GM19328 (cell line): ENCODE results near the gene THEM5.

ENCODE experiments used
- ATAC-seq: cut with Tn5 transposase; IDR thresholded peaks from one replicate; pipeline ENCODE4 v1.9.1; 2021; ENCODE audit warnings: mild to moderate bottlenecking, moderate library complexity; ENCODE audit not compliant: unreplicated experiment

Gene THEM5

DNA sequence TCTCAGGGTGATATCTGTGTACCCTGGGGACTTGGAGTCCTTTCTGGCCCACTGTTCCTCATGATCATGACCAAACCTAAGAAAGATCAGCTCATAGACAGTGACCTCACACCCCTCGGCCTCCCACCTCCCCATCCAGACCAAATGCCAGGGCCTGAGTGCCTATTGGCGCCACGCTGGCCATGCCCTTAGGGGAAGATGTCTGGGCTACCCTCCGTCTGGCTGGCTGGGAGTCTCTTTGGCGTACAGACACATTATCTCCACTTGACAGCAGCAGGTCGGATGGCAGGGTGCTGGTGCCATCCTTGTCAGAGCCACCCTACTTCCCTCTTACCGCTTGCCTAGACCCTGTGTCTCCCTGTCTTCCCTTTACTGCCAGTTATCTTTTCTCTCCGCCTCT lies 30.3 kb downstream of the THEM5 start:
- no peak for ATAC-seq

DNA sequence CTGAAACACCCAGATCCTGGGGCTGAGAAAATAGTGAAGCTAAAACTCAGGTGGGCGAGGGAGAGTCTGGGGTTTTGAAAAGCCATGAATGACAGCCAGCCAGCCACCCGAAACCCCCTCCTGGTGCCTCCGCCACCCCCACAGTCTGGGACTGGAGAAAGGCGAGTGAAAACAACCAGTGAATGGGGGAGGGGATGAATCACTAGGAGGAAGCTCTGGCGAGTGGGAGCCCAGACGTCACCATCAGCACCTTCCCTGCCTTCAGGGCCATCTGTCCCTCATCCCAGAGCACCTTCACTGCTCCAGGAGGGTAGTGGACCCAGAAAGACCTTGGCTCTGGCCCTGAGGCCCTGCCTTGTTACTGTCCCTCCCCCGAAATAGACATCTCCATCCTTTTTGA lies 31.1 kb downstream of the THEM5 start:
- no peak for ATAC-seq

DNA sequence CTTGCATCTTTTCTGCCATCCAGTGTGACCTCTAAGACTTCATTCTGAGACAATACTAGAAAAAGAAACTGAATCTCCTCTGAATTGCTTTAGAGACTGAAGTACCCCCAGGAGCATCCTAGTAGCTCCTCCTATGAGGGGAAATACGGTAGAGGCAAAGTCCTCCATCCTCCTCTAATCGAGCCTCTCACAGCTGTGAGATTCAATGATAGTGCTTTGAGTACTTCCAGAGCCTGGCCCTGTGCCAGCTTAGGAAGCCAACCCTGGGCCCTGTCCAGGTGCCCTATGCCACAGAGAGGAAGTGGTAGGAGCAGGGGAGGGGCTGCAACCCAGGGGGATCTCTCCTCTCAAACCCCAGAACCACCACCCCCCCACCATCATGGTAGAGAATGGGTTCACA lies 32.6 kb downstream of the THEM5 start:
- no peak for ATAC-seq

DNA sequence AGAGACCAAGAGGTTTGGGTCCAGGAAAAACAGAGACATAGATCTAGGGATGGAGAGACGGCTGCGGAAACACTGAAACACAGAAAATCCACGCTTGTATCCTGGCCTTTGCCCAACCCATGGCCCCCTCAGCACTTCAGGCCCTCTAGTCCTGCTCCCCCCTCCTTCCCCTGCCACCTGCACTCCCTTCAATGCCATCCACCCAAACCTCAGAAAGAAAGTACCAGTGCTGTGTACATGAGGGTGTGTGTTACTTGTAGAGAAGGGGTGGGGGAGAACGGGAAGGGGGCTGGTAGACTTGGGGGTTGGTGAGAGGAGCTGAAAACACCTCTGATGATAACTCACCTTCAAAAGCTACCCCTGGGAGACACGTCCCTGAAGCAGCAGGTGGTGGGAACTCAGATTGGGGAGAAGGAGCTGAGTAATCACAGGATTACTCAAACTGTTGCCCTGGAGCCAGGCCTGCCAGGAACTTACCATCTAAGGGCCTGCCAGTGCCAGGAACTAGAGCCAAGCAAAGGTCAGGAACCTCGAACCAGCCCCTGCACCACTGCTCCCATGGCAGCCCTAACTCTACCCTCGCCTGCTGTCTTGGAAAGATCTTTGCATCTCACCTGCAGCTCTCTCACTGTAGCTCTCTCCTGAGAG lies 33.4 kb downstream of the THEM5 start:
- no peak for ATAC-seq

DNA sequence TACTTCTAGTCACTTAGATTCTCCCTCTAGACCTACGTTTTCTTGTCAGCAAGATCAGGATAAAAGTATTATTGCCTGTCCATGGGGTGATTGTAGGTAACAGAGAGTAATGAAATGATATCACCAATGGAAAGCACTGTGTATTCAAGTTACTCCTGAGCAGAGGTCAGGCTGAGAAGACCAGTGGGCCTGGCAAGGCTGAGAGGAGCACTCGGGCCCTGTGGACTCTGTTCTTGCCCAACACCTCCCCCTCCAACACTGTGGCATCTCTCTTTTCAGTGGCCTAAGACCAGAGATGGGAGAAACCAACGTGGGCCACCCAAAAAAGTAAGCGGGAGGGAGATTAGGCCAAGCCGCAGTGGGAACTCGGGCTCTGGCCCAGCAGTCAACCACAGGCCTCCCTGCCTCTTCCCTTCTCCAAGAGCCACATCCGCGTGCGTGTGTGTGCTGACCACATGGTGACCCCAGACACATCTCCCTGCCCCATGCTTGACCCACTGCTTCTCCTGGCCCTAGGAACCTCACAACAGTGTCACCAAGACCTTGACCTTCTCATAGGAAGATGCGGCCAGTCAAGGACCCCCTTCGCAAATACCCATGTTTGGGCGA lies 34.2 kb downstream of the THEM5 start:
- no peak for ATAC-seq

DNA sequence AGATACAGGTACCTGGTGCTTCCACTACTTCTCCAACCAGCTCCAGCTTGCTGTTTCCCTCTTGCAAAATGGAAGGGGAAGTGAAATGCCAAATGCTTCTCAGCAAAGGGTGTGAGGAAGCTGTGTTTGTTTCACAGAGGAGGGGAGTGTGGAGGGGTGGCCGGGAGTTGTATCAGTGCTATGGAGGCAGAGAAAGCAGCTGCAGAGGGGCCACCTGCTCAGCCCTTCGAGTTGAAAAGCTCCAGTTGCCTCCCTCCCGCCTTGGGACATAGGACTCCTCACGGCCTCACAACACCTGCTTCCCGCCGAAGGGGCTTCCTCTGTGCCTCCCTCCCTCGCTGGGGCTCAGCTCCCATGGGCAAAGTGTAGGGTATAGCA lies 36.2 kb downstream of the THEM5 start:
- ATAC-seq = no peak

DNA sequence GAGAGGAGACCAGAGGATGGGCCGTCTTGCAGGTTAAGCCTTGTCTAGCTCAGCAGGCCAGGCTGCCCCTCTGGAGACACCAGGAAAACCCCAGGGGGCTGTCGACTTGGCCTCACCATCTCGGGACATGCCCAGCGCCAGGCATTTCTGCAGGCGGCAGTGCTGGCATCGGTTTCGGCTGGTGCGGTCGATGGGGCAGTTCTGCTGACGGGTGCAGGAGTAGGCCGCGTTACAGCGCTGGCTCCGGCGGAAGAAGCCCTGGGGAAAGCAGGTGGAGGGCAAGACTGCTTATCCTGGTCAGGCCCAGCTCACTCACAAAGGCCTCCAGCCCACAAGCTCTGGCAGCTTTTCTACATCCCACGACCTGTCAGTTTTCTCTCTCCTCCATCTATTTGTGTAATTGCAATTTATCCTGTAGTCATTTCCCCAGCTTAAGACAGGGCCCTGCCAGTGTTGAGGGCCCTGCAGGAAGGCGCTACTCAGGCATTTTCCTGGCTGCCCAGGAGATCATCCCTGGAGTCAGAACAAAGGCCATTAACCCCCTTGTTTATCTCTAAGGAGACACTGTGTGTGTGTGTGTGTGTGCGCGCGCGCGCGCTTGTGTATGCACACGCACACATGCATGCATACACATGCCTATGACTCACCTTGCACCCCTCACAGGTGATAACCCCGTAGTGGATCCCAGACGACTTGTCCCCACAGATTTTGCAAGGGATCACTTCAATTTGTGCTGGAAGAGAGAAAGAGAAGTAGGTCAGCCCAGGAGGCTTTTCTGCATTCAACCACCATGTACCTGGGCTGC lies 36.8 kb downstream of the THEM5 start:
- ATAC-seq = no peak

DNA sequence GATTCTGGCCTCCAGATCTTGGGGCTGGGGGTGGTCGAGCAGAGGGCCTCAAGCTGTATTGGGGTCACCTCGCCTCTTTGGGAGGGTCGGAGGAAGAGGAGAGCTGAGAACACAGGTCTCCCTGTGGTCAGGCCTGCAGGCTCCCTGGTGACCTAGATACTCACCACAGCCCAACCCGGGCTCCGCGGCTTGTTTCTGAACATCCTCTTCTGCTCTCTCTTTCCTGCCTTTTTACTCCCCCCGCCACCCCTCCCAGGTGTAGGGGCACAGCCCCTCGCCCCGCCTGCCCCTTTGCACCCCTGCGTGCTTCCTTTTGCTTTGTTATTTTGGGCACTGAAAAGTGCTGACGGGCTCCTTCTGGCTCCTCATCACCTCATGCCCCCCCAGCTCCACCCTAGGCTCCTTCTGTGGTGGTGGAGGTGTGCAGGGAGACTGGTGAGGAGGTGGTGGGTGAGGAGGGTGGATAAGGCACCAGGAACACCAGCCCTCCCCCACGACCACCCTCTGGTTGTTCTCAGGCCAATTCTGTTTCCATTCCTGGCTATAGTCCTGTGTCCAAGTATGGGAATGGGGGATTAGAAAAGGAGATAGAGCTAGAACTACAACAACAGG lies 37.7 kb downstream of the THEM5 start:
- ATAC-seq = no peak

DNA sequence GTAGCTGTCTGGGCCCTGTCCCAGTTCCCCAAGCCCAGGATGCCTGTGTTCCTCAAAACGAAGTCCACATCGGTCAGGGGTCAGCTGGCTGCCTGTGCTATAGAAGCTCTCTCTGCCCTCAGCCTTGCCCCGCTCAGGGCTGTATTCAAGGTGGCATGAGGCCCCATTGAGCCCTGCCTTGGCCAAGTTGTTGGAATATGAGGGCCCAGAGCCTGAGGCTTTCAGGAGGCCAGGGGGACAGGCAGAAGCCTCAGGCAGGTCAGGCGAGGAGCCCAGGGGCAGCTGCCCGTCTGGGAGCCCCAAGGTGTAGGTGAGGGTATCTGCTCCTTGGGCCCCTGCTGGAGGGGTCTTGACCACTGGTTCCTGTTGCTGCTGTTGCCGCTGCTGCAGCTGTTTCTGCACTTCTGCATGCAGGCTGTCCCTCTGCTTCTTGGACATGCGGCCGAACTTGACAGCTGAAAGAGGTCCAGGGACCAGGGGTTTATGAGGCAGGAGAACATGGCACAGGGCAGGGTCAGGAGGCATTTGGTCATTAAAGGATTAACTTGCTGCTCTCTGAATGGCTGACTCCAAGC lies 38.5 kb downstream of the THEM5 start:
- ATAC-seq = no peak

DNA sequence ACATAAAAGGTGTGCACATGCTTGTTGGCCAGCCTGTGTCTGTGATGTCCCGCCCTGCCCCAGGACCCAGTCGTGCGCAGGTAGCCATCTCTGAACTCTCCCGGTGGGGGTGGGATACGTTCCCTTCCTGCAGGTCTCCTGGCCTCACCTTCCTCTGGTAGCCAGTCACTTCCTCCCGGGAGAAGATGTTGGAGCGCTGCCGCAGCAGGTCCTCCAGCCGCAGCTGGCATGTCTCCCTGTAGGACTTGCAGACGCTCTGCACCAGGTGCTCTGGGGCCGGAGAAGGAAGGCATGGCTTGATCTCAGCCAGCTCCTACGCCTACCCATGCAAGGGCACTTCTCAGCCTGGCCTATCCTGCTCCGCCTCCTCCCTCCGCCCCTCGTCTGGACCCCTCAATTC lies 39.1 kb downstream of the THEM5 start:
- no peak for ATAC-seq

DNA sequence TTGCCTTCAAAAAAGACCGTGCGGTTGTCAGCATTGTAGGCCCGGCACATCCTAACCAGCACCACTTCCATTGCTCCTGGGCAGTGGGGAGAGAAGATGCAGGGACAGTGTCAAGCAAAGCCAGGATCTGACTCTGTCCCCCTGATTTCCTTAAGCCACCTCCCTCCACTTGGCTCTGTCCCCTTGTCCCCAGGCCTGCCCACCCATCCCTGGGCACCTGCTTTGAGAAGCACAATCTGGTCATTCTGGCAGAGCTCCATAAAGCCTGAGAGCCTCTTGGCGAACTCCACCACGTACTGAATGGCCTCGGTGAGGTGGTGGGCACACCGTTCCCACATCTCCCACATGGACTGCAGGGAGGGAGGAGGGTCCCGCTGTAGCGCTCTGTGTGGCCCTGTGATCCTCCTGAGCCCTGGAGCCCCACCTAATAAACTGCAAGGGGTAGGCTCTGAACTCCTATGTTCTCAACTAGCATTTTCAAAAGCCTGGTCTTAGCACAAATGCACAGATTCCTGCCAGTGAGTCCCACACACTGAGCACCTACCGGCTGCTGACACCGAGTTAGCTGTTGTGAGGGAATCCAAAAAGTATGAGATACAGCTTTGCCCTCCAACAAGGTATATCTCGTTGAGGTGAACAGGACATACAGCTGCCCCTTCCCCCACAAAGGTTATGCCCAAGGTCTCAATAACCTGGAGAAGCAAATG lies 40.1 kb downstream of the THEM5 start:
- ATAC-seq = no peak

DNA sequence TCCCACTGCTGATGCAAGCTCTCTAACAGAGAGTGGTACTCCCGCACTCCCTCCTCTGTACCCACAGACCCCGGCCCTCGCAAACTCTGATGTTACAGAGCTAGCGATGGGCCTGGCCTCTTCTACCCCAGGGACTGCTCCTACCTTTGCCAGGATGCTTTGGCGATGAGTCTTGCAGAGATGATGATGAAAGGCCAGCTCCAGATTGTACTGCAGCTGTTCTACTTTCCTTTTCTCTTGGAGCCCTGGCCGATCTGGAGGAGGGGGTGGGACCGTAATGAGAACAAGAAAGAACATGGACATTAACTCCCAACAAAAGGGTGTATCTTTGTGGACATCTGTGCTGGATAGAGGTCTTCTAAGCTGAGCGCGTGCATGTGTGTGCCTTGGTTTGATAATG lies 42.3 kb downstream of the THEM5 start:
- ATAC-seq = no peak

DNA sequence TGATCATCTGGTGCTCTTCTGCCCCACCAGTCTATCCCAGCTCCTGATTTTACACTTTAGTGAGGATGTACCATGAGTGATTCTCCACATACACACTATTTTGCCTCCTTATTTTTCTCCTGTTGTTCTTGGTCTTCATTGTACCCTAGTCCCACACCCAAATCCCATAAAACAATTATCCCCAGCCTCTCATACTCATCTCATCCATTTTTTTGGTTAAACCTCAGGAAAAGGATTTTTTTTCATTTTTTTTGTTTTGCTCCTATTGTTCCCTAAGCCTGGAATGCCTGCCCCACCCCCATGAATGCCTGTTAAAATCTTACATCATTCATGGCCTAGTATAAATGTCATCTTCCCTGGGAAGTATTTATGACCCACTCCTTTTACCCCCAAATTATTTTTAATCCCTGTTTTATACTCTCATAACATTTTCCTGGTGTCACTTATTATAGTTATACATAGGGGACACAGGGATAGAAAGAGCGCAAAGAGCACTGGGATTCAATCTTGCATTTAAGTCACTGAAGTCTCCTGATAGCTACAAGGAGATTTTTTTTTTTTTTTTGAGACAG lies 43.4 kb downstream of the THEM5 start:
- no peak for ATAC-seq

DNA sequence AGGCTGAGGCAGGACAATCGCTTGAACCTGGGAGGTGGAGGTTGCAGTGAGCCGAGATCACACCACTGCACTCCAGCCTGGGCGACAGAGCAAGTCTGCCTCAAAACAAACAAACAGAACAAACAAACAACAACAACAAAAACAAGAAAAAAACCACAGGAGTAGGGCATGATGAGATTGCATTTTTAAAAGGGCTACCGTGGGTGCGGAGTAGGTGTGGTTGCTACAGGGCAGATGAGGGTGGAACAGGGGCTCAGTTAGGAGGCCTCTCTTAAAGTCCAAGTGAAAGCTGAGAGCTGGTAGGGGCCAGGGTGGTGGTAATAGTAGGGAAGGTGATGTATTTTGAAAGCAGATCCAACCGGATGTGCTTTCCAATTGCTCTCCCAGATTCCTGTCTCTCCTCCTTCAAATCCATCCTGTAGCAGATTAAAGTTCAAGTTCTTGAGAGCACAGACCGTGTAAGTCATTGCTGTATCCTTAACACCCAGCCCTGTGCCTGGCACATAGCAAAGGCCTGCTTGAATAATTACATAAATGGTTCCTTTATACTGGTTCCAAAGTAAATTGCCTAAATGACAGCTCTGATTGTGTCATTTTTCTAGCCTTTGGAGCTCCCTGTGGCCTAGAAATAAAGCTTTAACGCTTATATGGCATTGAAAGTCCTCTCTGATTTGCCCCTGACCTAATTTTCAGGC lies 44.1 kb downstream of the THEM5 start:
- ATAC-seq = no peak

DNA sequence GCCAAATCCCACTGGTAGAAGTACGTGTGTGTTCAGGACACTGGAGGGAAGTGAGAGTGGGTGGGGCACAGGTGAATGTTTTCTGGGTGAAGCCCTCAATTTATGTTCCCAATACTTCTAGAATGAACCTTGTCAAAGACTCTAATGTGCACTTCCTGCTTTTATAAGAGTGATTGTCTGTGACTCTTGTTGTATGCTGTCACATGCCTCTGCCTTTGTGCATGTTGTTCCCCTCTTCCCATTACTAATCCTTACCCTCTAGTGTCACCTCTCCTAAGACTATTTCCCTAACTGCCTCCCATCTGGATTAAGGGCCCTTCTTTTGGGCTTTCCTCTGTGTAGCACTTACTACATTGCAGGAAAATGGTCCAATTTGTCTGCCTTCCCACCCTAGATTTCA lies 45.7 kb downstream of the THEM5 start:
- no peak for ATAC-seq

DNA sequence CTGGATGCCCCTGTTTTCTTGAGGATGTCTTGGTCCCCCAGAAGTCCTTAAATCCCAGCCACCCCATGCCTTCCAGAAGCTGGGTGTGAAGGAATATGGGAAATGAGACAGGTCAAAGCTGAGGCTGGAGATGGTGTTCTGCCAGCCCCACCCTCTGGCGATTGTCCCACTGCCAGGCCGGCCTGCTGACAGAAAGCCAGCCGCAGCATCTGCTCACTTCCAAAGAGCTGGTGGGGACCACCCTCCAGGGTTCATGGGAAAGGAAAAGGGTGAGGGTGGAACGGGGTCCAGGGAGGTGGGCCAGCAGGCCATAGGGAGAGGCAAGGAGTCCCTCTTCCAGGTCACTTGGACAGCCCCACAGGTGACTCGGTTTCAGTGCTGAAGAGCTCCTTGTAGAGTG lies 46.4 kb downstream of the THEM5 start:
- no peak for ATAC-seq

DNA sequence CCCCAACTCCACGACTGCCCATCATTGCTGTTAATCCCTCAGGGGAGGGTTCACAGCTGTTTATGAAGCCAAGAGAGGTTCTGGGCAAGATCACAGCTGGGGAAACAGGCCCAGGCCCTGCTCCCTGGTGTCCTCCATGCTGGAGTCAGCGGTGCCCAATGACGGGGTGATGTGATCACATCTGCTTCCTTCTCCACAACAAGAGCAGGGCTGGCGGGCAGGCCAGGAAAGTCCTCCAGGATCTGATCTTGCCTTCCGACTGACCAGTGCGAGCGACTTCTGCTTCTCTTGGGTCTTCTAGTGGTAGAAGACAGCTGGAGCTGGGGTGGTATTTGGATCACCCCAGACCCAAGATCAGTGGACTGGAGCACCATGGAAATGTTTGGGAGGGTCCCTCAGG lies 47.3 kb downstream of the THEM5 start:
- no peak for ATAC-seq

DNA sequence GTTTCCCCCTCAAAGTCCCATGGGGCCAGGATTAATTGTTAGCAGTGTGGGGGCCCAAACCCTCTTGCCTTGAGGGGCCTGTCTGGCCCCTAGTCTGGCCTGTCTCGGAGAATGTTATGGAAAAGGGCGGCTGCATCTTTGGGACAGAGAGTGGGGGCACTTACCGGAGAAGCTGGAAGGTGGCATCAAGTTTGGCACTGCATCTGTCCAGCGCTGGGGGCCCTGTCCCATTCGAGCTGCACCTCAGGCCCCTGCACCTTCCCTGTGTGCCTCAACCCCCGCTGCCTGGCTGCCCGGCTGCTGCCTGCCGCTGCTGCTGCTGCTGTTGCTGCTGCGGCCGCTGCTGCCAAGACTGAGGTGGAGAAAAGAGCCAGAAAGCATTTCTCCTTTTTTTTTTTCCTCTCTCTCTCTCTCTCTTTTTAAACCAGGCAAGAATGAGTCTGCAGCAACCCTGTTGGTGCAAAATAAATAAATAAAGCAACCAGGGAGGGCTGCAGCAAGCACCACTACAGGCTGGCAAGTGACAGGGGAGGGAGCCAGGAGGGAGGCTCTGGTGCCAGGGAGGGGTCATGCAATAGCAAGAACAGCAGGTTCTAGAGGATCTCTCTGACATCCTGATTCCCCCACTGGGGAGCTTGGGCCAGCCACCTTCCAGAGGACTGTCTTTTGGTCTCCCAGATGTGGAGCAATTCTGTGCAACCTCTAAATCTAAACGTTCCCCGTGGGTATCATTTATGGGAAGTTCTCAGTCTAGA lies 48.3 kb downstream of the THEM5 start, which contains the start of gene LINGO4:
Gene LINGO4, minus strand, starts transcription at position 354 of the 755 bp plus-strand sequence. CDS start 2,715 bp downstream, outside the sequence.
- ATAC-seq = no peak

DNA sequence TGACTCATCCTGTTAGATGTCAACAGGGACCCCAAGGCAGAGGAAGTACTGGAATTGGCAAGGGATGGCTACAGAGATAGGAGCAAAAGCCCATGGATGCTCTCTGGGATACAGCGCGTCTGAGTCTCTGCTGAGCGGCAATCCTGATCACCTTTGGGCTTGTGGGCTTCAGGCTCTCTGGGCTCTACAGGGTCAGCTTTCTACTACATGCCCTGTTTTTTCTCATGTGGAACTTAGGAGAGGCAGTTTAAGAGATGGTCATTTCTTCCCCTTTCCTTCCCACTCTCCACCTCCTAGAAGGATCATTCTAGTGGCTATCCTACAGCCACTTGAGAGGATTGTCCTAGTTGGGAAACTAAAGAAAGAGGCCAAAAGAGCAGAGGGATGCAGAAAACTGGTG lies 49.6 kb downstream of the THEM5 start:
- no peak for ATAC-seq
